PC-3 (cell line): ENCODE data around the gene TNS3.

Experiments
- EZH2 ChIP-seq: fragments of 300-600 bp; sonication (generic); IDR thresholded peaks from one replicate; pipeline ENCODE4 v1.6.1; 2017; ENCODE audit warnings: antibody characterized with exemption, mild to moderate bottlenecking, low read length; ENCODE audit not compliant: unreplicated experiment
- TF ChIP-seq, protein P1 (sequence below): fragments of 300-600 bp; sonication (generic); conservative IDR thresholded peaks from 2 replicates; pipeline ENCODE4 v1.5.1; 2017; ENCODE audit warnings: antibody characterized with exemption, low read depth, mild to moderate bottlenecking, low read length

DNA sequence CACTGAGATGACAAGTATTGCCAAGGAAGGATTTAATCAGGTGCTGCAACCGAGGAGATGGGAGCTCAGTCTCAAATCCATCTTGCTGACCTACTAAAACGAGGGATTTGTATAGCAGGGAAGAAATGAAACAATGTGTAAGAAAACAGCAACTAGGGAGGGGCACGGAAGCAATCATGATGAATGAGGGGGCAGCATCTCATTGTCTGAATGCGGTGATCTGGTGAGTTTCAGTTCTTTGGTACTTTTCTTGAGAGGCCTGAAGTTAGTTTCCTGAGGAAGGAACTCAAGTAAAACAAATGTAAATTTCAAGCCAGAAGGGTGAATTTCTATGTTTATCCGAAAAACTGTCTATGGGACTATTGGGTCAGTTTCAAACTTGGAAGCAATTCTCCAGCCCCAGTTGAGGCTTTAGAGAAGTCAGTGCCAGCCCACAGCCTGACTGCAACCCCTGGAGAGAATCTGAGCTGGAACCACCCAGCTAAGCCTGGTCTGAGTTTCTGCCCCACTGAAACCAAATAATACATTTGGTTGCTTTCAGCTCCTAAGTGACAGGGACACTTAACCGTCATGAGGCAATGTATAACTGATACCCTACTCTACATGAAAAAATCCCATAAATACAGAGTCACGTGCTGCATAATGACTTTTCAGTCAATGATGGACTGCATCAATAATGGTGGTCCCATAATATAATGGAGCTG, 45.8 kb upstream of the TNS3 start:
- TF ChIP-seq, protein P1, sequence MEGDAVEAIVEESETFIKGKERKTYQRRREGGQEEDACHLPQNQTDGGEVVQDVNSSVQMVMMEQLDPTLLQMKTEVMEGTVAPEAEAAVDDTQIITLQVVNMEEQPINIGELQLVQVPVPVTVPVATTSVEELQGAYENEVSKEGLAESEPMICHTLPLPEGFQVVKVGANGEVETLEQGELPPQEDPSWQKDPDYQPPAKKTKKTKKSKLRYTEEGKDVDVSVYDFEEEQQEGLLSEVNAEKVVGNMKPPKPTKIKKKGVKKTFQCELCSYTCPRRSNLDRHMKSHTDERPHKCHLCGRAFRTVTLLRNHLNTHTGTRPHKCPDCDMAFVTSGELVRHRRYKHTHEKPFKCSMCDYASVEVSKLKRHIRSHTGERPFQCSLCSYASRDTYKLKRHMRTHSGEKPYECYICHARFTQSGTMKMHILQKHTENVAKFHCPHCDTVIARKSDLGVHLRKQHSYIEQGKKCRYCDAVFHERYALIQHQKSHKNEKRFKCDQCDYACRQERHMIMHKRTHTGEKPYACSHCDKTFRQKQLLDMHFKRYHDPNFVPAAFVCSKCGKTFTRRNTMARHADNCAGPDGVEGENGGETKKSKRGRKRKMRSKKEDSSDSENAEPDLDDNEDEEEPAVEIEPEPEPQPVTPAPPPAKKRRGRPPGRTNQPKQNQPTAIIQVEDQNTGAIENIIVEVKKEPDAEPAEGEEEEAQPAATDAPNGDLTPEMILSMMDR, result no peak
- TF ChIP-seq EZH2, result no peak
